Stimulated activated CD8-positive, alpha-beta memory T cell treated with anti-CD3 and anti-CD28 coated beads, Interleukin-12 subunit alpha, Interleukin-12 subunit beta, amount 100 ng/mL, for 24 hours (primary cell): Measurements from ENCODE around the gene PDGFRB.

Source experiments
- DNase-seq: peaks from one replicate; pipeline ENCODE4 v3.0.0-alpha.2; 2020; ENCODE audit errors: extremely low read depth

Gene PDGFRB

DNA sequence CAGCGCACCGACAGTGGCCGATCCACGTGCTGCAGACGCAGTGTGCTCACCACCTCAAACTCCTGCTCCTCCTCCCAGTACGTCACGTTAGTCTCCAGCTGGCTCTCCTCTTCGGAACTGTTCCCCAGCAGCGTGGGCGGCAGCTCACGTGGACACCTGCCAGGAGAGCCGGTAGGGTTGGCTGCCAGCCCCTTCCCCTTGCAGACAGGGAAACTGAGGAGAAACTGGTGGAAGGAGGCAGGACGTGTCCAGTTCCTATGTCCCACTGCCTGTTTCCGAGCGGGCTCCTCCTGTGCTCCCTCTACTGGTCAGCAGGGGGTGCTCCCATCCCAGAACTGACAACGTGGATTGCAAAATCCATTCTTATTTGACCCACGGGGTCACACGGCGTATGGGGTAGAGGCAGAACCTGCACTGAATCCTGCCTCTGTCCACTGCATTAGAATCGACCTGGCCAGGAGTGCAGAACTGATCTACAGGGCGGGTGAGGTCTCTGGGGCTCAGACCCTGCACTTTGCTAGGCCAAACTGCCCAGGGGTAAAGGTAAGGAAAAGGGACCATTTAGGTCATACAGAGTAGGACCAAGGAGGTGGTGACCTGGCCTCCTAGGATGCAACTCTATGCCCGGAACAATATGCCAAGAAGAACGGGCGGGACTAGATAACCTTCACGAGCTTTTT, 25.7 kb downstream of the PDGFRB start:
- no peak for DNase-seq

DNA sequence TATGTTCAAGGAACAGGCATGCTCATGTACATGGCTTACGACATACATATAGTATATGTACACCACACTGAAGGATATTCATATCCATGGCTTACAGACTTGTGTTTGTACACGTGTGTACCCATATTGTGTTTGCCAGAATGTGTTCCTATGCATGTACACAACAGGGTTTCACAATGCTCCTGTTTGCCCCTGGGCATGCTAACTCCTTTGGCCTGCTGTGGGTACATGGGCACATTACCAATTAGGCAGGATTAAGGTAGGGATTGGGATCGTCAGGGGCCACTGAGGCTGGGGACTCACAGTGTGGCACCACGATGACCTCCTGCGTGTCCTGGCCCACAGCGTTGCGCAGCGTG, 26.2 kb downstream of the PDGFRB start:
- DNase-seq = no peak

DNA sequence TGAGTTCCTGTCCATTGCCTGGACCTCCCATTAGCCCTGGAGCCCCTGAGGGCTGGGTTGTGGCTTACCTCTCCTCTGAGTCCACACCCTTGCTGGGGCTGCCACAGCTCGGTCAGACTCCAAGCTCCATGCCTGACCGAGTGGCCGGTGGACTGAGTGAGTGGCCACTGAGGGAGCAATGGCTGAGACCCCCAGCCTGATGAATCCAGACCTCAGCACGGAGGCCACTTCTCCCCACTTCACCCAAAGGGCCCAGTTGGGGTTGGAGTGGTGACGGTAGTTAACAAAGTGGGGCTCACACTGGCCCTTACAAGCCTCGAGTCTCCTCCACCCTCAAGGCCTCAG, 28.8 kb downstream of the PDGFRB start:
- no peak for DNase-seq

DNA sequence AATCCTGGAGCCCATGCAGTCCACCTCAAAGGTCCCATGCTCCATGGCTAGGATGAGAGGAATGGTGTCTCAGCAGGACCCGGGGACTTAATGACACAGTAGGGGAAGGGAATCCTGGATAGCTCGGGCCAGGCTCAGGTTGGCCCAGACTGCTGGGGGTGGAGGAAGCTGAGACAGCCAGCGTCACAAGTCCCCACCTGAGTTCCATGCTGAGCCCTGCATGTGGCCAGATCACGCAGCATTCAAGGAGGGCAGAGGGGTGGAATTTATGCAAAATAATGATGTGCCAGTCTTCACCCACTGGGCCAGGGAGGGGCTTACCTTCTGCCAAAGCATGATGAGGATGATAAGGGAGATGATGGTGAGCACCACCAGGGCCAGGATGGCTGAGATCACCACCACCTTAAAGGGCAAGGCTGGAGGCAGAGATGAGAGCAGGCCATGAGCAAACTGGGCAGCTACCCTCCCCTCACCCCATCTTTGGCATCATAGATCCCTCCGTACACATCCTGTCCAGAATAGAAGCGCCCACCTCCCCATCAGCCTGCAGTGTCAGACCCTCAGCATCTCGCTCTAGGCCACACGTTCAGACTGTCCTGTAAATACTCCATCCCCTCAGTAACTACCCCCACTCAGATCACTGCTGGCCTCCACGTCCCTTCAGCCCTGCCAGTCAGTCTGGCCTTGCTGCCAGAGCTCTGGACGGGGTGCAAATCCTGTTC, 29.3 kb downstream of the PDGFRB start:
- no peak for DNase-seq

DNA sequence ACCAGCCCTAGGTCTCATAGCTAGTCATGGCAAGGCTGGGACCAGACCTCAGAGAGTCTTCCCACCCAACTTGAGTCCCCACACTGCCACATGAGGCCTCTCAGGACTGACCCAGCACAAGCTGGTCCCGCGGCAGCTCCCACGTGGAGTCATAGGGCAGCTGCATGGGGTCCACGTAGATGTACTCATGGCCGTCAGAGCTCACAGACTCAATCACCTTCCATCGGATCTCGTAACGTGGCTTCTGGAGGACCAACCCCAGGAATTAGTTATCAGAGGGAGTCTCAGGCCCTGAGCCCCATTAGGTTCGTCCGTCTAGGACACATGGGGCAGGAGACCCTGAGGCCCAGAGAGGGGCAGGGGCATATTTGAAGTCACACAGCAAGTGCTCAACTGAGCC, 30.3 kb downstream of the PDGFRB start:
- no peak for DNase-seq

DNA sequence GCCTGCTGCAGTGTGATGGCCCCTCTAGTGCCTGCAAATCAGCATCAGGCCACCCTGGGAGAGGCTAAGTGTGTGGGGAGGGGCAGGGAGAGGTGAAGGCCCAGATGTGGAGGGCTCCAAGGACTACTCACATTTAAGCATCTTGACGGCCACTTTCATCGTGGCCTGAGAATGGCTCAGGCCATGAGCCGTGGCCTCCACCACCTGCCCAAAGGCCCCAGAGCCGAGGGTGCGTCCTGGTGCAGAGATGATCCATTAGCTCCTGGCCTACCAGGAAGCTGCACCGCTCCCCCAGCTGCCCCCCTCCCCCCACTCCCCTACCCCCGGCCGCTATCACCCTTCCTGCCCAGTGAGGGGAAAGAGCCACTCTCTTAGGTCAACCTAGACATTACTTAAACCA, 31.0 kb downstream of the PDGFRB start:
- DNase-seq = no peak

DNA sequence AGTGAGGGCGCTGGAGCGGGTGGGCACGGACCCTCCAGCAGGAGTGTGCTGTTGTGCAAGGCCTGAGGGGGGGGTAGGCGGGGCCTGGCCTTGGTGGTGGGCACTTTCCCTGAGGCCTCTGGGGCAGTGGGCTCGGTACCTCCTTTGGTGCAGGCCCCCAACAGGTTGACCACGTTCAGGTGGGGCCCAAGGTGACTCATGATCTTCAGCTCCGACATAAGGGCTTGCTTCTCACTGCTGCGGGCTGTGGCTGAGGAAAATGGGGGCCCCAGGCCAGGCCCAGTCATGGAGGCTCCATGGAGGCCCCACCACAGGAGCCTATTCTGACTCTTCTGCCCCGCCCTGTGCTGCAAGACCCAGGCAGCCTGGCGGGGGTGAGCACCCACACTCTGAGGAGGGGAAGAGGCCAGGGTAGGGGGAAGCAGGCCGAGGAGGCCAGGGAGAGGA, 31.5 kb downstream of the PDGFRB start:
- DNase-seq = no peak

DNA sequence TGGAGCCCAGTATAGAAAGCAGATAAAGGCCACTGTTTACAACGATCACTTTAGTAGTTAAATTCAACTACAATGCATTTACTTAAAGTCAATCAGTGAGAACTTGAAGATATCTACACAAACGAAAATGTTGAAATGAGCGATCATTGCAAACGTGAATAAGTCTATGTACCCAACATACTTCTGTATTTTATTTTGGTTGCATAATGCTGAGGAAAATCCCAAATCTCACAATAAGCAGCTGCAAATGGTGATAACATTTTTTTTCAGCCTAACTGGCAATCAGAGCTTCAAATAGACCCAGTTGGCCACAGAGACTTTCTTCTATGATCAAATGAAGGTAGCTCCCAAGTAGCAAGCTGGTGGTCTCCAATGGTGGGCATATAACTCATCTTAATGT, 32.1 kb downstream of the PDGFRB start:
- no peak for DNase-seq

DNA sequence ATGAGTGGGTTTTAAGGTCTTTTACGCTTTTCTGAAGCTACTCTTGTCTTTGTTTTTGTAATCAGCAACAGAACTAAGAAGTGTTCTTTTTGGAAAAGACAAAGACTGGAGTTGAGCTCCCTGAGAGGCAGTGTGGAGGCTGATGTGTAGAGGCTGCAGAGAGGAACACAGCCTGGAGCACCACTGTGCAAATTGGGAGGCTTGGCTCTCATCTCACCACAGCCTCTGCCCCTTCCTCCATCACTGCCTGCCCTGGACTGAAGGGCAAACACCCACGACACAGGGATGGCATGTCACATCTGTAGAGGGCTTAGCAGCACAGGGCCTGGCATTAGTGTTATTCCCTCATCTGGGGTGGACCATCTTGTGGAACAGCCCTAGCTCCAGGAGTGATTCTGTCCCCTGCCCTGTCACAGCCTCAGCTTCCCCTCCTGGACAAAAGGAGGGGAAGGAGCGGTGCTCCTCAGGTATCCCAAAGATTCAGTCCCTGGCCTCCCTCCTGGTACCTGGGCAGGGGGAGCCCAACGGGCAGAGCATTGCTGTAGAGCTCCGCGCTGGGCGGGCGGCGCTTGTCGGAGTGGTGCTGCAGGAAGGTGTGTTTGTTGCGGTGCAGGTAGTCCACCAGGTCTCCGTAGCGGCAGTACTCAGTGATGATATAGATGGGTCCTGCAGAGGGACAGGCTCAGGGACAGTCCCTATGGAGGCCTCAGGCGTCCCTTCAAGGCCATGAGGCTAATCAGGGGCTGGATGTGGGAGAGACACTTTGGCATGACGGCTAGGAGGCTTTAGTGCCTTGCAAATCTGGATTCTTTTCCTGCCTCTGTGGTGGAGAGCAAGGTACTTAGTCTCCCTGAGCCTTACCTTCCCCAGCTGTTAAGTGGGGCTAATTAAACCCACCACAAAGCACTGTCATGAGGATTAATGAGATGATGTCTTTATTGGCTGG, 32.8 kb downstream of the PDGFRB start:
- no peak for DNase-seq

DNA sequence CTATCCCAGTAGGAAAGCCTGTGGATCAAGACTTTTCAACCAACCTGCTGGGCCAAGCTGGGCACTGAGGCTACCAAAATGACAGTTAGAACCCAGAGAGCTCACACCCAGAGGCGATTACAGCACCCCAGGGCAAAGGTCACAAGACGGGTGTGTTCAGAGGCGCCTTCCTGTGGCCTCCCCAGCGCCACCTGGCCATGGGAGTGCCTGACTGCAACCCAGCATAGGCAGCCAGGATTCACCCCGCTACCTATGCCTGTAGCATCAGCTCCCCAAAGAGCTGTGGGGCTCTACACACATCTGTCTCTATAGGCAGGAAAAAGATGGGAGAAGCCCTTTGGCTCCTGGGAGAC, 33.5 kb downstream of the PDGFRB start:
- DNase-seq = no peak

DNA sequence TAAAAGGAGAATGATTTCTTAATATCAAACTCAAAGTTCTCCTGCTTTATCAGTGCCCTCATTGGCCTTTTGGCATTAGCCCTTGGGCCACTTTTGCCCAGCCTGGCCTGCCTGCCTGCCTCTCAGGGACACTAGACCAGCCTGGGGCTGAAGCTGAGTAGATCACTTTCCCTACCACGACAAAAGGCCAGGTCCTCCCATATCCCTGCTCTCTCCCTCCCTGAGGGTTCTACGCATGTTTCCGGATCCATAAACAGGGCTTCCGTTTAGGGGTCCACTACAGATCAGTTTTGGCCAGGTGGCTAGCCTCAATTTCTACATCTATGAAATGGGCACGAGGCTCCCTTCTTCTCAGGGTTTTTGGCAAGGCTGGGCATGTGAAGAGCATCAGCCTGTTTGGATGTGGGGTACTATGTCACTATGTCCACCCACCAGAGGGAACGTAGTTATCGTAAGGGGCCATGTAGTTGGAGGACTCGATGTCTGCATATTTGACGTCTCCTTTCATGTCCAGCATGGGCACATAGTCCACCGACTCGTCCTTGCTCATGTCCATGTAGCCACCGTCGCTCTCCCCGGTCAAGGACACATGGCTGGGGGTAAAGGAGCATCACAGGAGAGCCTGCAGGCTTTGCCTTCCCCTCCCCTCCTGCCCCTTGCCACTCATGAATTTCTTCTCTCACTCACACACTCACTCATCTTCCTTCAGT, 34.0 kb downstream of the PDGFRB start:
- DNase-seq = no peak

DNA sequence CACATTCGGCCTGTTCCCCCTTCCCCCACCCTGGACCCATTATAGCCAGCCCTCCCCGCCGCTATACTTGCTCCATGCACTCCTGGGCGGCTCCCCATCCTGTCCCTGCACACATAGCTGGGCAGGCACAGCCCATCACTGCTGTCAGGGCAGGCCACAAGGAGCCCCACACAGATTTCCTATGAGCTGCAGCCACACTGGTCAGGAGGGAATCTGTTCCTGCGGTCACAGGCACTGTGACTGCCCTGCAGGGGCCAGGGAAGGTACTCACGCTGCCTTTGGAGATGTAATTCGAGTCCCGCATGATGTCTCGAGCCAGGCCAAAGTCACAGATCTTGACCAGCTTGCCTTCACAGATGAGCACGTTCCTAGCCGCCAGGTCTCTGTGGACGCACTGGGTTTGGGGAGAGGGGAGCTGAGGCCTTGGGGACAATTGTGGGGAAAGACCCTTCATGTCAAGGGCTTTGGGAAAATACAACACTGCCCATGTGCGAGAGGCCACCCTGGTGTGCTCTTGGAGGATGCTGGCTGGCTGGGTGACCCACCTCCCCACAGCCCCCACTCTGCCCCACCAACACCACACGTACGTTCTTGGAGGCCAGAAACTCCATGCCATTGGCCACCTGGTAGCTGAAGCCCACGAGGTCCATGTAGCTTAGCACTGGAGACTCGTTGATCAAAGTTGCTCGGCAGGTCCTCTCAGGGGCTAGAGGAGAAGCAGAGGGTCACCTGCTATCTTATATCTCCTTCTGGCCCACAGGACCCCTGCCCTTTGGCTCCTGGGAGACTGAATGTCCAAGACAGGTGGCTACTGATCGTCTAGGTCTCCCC, 34.8 kb downstream of the PDGFRB start:
- DNase-seq = no peak

DNA sequence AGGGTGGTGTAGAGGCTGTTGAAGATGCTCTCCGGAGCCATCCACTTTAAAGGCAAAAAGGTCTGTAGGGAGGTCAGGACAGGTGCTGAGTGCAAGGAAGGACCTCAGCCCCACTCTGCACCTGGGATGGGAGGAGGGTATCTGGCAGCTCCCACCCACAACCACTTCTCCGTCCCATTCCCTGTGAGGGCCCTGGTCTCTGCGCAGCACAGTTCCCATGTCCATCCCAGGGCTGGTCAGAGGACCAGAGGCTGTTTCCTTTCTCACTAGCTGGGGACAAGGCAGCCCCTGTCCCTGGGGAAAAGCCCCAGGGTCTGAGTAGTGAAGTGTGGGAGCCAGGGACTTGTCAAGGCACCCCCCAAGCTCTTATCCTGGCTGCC, 35.6 kb downstream of the PDGFRB start:
- no peak for DNase-seq

DNA sequence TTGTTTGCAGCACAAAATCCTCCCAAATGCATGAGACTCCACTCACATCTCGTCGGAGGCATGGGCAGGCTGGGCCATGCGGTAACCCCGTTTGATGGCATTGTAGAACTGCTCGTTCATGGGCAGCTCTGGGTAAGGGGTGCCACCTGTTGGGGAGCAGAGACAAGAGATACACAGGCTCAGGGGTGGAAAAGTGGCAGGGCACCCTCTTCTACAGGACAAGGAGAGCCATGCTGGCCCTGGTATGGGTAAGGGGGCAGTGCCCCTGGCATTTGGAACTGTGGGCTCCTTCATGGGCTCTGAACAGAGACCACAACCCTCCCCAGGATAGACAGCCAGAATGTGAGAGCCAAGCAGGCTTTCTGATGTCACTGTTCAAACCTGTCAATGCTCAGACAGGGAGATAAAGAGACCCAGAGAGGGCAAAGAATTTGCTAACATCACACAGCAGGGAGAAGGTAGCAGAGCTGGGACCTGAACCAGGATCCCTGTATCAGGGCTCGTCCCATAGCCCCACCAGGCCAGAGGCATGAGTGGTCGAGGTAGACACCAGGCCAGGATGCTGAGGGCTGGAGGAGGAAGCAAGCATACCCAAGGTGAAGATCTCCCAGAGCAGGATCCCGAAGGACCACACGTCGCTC, 36.1 kb downstream of the PDGFRB start:
- DNase-seq = no peak

DNA sequence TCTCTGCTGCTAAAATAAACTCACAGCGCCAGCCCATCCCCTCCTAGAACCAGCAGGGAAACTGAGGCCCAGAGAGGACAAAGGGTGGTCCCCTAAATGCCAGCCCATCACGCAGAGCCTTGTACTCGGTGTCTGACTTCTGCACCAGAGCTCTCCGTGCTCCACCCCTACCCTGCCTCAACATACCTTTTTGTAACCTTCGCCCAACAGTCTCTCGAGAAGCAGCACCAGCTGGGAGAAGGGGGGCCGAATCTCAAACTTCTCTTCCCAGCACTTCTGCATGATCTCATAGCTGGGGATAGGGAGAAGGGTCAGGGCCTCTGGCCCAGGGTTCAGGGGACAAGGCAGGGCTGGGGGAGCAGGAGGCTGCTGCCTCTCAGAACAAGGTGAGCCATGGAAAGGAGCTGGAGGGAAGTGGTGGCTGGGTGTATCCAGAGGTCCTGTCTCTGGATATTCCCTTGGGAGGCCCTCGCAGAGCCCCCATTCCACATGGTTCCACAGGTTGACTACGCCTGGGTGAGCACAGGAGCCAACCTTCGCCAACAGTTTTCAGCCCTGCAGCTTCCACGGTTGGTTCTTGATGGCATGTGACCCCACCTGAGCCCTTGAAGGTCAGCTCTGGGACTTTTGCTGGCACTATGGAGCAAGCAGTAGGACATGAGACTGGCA, 37.0 kb downstream of the PDGFRB start:
- no peak for DNase-seq

DNA sequence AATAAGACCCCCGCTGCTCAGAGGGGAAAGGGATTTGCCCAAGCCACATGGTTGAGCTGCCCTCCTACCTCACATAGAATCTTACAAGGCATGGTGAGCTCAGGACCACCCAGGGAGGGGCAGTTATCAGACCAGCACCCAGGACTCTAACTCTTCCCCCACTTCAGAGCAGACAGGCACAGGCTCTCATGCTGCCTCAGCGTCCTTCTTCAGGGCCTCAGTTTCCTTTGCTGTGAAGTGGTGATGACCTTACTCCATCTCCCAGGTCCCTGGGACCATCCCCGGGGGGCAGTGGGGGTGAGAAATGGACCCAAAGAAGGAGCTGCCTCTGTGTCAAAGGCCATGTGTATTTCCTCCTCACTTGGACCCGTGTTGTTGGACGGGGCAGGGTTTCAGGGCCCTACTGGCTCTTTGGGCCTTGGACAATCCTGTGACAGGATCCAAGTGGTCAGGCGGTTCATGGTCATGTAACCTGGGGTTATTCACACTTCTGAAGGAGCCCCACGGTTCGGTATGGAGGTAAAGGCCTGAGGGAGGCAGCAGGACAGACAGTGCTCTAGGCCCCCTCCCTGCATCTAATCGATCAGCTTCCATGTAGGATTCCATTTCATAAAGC, 37.6 kb downstream of the PDGFRB start:
- no peak for DNase-seq

DNA sequence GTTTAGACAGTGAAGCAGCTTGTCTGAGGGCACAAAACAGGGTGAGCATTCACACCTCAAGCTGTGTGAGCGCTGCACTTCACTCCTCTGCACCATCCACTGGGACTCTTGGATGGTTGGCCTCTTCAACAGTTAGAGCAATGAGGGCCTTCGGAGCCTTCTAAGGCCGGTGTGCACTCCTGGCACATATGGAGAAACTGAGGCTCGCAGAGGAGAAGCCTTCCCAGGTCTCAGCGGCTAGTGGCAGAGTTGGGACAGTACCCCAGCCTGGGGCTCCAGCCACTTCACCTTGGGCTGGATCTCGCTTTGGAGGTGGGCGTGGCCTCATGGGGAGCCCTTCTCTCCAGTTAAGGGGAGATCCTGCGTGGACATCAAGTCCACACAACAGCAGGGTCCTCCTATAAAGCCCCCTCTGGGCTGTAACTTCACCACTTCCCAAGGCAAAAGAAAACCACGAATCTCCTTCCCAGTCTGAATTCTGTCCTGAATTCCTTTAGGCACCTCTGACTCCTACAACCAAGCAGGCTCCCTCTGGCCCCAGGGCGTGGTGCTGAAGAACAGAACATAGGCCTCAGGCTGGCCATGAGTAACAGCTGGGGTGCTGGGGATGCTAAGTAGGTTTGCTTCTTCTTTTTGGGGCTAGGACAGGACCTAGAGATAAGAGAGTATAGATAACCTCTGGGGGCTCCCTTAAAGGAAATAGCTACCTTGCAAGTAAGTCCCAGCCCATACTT, 38.8 kb downstream of the PDGFRB start:
- no peak for DNase-seq

DNA sequence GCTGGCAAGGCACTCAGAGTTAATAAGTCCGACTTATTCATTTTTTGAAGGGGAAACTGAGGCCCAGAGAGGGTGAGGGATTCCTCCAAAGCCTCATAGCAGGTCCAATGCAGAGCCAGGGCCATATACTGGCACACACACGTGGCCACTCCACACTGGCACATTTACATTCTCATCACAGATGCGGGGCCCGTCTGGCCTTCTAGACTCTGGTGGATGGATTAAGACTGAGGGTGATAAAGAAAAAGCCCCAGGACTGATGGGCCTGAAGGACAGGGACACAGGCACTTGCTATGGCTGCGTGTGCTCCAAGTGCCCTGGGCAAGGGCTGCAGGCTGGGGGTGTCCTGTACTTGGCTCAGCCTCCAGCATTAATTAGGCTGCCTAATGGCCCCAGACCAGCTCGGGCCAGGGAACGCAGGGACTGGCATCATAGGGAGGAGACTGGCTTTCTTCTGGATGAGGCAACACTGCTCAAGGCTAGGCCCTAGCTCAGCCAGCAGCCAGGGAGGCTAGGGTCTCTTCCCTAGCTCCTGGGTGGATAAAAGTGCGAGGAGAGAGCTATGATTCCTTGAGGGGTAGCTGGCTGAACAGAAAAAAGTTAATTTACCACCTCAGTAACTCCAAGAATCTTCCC, 40.8 kb downstream of the PDGFRB start:
- no peak for DNase-seq
